HG02763 (cell line): Measurements from ENCODE around the gene SNHG17.
"Not testable (repeated sequence)": the region's sequence is repeated elsewhere in the genome, so short reads cannot be mapped to it uniquely, and the experiment has no call there.

ENCODE experiments used
- ATAC-seq: cut with Tn5 transposase; IDR thresholded peaks from one replicate; pipeline ENCODE4 v1.9.1; 2021; ENCODE audit warnings: mild to moderate bottlenecking, moderate library complexity; ENCODE audit not compliant: unreplicated experiment

The SNHG17 gene

GRCh38 chr20:38434770-38435554, at the start of gene SNHG17:
Gene SNHG17 (minus strand): TSS chr20:38435328.
- peak; percentile 79 for ATAC-seq

GRCh38 chr20:38479596-38479995, 44.5 kb upstream of the SNHG17 start:
- ATAC-seq = no peak

GRCh38 chr20:38477747-38478146, 42.6 kb upstream of the SNHG17 start:
- ATAC-seq = no peak

GRCh38 chr20:38473367-38473795, 38.3 kb upstream of the SNHG17 start:
- ATAC-seq = no peak

- peak; percentile 88 for ATAC-seq
These were observed 37.6 kb upstream of the SNHG17 start, which contains the start of gene RALGAPB for GRCh38 chr20:38472513-38473366. Gene RALGAPB (plus strand): TSS chr20:38472843. CDS start chr20:38488433, 15,590 bp downstream.

GRCh38 chr20:38471987-38472512, 36.9 kb upstream of the SNHG17 start:
- no peak for ATAC-seq

GRCh38 chr20:38471245-38471644, 36.1 kb upstream of the SNHG17 start:
- ATAC-seq = no peak

- ATAC-seq = no peak
These were observed 31.9 kb upstream of the SNHG17 start for GRCh38 chr20:38466983-38467382.

- ATAC-seq = no peak
These were observed 31.0 kb upstream of the SNHG17 start for GRCh38 chr20:38466171-38466570.

- not testable (repeated sequence) for ATAC-seq
These were observed 26.4 kb upstream of the SNHG17 start for GRCh38 chr20:38461569-38461968.

GRCh38 chr20:38461167-38461566, 26.0 kb upstream of the SNHG17 start:
- not testable (repeated sequence) for ATAC-seq

- ATAC-seq = not testable (repeated sequence)
These were observed 25.5 kb upstream of the SNHG17 start for GRCh38 chr20:38460631-38461030.

- no peak for ATAC-seq
These were observed 25.0 kb upstream of the SNHG17 start for GRCh38 chr20:38460040-38460623.

- no peak for ATAC-seq
These were observed 23.2 kb upstream of the SNHG17 start for GRCh38 chr20:38458314-38458713.

- no peak for ATAC-seq
These were observed 19.7 kb upstream of the SNHG17 start for GRCh38 chr20:38454556-38455473.

- no peak for ATAC-seq
These were observed 18.8 kb upstream of the SNHG17 start for GRCh38 chr20:38453941-38454340.

- no peak for ATAC-seq
These were observed 17.9 kb upstream of the SNHG17 start for GRCh38 chr20:38452880-38453624.

GRCh38 chr20:38450412-38450975, 15.4 kb upstream of the SNHG17 start:
- ATAC-seq = no peak

GRCh38 chr20:38449046-38449445, 13.9 kb upstream of the SNHG17 start:
- ATAC-seq = no peak
